Kidney epithelial cell (primary cell): ENCODE data around the gene MYH1. TPM values are rescaled to one million over a fixed set of nuclear protein-coding genes. Genes with fewer than 3 reads are reported as not detected.

Experiments used
- DNase-seq: peaks from one replicate; pipeline ENCODE4 v3.0.0-alpha.2; 2010; ENCODE audit warnings: low read depth
- H3K27me3 ChIP-seq: 2 replicates; pipeline ENCODE4 v1.6.0; 2011; ENCODE audit warnings: low read length; ENCODE audit not compliant: control insufficient read depth, insufficient read depth
- H3K36me3 ChIP-seq: 2 replicates; pipeline ENCODE4 v1.5.1; 2011; ENCODE audit warnings: low read length; ENCODE audit not compliant: control insufficient read depth, insufficient read depth
- H3K4me3 ChIP-seq: 2 replicates; pipeline ENCODE4 v1.5.1; 2011; ENCODE audit warnings: low read depth, mild to moderate bottlenecking, control low read depth, low read length
- CTCF ChIP-seq: IDR thresholded peaks from 2 replicates; pipeline ENCODE4 v1.5.1; 2011; ENCODE audit warnings: mild to moderate bottlenecking, moderate library complexity, low read length, control low read depth, inconsistent platforms; ENCODE audit not compliant: insufficient read depth, poor library complexity, severe bottlenecking
- total RNA-seq: library from RNA; depleted of rRNA; stranded (reverse); fragments of >200 nt; gene quantifications from 2 replicates; pipeline ENCODE4 v1.2.3, GENCODE V29; 2015

The MYH1 gene
- not detected in 2 replicates for total RNA-seq

GRCh38 chr17:10518271-10519037 is at the start of gene MYH1:
Gene MYH1 (minus strand): TSS chr17:10518542. CDS start chr17:10516642, 1,900 bp downstream.
- no peak for DNase-seq
- no peak within 1 kb of the TSS for H3K4me3 ChIP-seq
- no peaks in the 10 kb centered on the region for H3K36me3 ChIP-seq
- no peak for TF ChIP-seq CTCF
- H3K27me3 ChIP-seq: no peaks in the 10 kb centered on the region

GRCh38 chr17:10563991-10564660 is 45.8 kb upstream of the MYH1 start:
- no peaks in the 10 kb centered on the region for H3K27me3 ChIP-seq
- TF ChIP-seq CTCF: no peak
- no peak for DNase-seq
- no peaks in the 10 kb centered on the region for H3K36me3 ChIP-seq
- no peak overlapping the region for H3K4me3 ChIP-seq

- no peak overlapping the region for H3K4me3 ChIP-seq
- TF ChIP-seq CTCF: no peak
- H3K27me3 ChIP-seq: no peaks in the 10 kb centered on the region
- no peaks in the 10 kb centered on the region for H3K36me3 ChIP-seq
- DNase-seq: no peak
Measured at GRCh38 chr17:10558049-10558448, 39.7 kb upstream of the MYH1 start.

GRCh38 chr17:10557422-10557821 is 39.1 kb upstream of the MYH1 start:
- no peak overlapping the region for H3K4me3 ChIP-seq
- TF ChIP-seq CTCF: no peak
- no peak for DNase-seq
- no peaks in the 10 kb centered on the region for H3K36me3 ChIP-seq
- no peaks in the 10 kb centered on the region for H3K27me3 ChIP-seq

- H3K36me3 ChIP-seq: no peaks in the 10 kb centered on the region
- no peak for DNase-seq
- no peaks in the 10 kb centered on the region for H3K27me3 ChIP-seq
- H3K4me3 ChIP-seq: no peak overlapping the region
- TF ChIP-seq CTCF: no peak
Measured at GRCh38 chr17:10556301-10557005, 38.1 kb upstream of the MYH1 start.
